DOHH2 (cell line): Measurements from ENCODE around the gene WDR49.
"Not testable (repeated sequence)": the region's sequence is repeated elsewhere in the genome, so short reads cannot be mapped to it uniquely, and the experiment has no call there.

Experiments used
- EZH2phosphoT487 ChIP-seq: fragments of 200-600 bp; sonication (generic); IDR thresholded peaks from 2 replicates; pipeline ENCODE4 v1.6.1; 2017; ENCODE audit warnings: borderline replicate concordance, mild to moderate bottlenecking, antibody characterized with exemption, low read length, moderate library complexity, mixed read lengths
- TF ChIP-seq, protein P1 (sequence below): fragments of 200-600 bp; sonication (generic); IDR thresholded peaks from one replicate; pipeline ENCODE4 v1.5.1; 2014; ENCODE audit warnings: antibody characterized with exemption, mild to moderate bottlenecking, low read depth, low read length; ENCODE audit not compliant: poor library complexity, severe bottlenecking

DNA sequence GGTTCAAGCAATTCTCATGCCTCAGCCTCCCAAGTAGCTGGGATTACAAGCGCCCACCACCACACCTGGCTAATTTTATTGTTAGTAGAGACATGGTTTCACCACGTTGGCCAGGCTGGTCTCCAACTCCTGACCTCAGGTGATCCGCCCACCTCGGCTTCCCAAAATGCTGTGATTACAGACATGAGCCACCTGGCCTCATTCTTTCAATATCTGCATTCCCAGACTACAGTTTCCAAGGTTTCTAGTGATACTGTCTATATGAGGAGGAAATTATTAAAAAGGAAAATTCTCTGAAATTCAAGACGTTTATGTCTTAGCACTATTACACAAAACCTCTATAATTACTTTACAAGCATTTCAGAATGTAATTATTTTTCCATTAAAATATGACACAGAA lies 39.5 kb downstream of the WDR49 start:
- TF ChIP-seq, protein P1, sequence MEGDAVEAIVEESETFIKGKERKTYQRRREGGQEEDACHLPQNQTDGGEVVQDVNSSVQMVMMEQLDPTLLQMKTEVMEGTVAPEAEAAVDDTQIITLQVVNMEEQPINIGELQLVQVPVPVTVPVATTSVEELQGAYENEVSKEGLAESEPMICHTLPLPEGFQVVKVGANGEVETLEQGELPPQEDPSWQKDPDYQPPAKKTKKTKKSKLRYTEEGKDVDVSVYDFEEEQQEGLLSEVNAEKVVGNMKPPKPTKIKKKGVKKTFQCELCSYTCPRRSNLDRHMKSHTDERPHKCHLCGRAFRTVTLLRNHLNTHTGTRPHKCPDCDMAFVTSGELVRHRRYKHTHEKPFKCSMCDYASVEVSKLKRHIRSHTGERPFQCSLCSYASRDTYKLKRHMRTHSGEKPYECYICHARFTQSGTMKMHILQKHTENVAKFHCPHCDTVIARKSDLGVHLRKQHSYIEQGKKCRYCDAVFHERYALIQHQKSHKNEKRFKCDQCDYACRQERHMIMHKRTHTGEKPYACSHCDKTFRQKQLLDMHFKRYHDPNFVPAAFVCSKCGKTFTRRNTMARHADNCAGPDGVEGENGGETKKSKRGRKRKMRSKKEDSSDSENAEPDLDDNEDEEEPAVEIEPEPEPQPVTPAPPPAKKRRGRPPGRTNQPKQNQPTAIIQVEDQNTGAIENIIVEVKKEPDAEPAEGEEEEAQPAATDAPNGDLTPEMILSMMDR = not testable (repeated sequence)
- not testable (repeated sequence) for TF ChIP-seq EZH2phosphoT487
